ENCODE results near the gene POMZP3.
"Not testable (repeated sequence)": the region's sequence is repeated elsewhere in the genome, so short reads cannot be mapped to it uniquely, and the experiment has no call there.

POMZP3 gene

DNA sequence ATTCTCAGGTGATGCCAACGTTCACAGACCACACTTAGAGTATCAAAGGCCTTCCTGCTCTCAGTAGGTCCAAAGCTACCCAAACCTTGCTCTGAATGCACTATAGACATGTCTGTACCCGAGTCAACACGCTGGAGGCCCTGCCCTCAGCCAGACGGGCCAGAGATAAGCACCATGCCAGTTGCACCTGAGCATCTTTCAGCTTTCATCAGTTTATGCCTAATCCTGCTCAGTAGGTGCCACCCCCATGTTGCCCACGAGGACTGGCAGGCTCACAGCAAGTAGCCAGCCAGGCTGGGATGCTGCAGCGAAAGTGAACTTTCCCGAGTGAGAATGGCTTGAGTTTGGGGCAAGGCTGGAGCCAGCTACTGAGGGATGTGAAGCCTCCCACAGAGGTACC is 18.6 kb downstream of the POMZP3 start:
- H3K9me3 ChIP-seq (ENCODE audit: control insufficient read depth, low read depth, low read length); H3K27ac ChIP-seq (ENCODE audit: low read length); H3K4me3 ChIP-seq (ENCODE audit: low read length); H3K9ac ChIP-seq (ENCODE audit: low read length); H3K36me3 ChIP-seq (ENCODE audit: control insufficient read depth, low read depth, low read length); H3K4me1 ChIP-seq (ENCODE audit: control insufficient read depth, low read depth, low read length); H3K27me3 ChIP-seq (ENCODE audit: control insufficient read depth, insufficient read depth, low read length): not testable (repeated sequence)

- H3K4me1 ChIP-seq (ENCODE audit: control insufficient read depth, low read depth, low read length); H3K9me3 ChIP-seq (ENCODE audit: control insufficient read depth, low read depth, low read length); H3K36me3 ChIP-seq (ENCODE audit: control insufficient read depth, low read depth, low read length); H3K9ac ChIP-seq (ENCODE audit: low read length); H3K27me3 ChIP-seq (ENCODE audit: control insufficient read depth, insufficient read depth, low read length); H3K4me3 ChIP-seq (ENCODE audit: low read length); H3K27ac ChIP-seq (ENCODE audit: low read length): not testable (repeated sequence)
These were observed 21.1 kb downstream of the POMZP3 start for GRCh38 chr7:76606027-76606426.

DNA sequence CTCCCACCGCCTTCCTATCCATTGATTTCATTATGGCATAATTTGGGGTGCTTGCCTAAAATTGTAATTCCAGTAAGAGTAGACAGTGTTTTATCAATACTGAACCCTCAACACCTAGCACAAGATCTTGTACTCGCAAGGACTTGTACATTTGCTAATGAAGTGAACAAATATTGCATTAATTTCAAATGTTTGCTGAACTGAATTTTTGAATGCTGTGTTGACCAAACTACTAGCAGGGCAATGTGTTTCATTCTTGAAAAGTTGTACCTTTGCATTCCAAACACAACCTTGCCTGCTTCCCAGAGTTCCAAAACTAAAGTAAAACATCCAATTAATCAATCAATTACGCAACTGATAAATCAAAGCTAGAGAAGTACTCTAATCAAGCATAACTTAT is 26.4 kb downstream of the POMZP3 start:
- H3K9me3 ChIP-seq (ENCODE audit: control insufficient read depth, low read depth, low read length); H3K4me1 ChIP-seq (ENCODE audit: control insufficient read depth, low read depth, low read length); H3K9ac ChIP-seq (ENCODE audit: low read length); H3K36me3 ChIP-seq (ENCODE audit: control insufficient read depth, low read depth, low read length); H3K27ac ChIP-seq (ENCODE audit: low read length); H3K27me3 ChIP-seq (ENCODE audit: control insufficient read depth, insufficient read depth, low read length); H3K4me3 ChIP-seq (ENCODE audit: low read length): not testable (repeated sequence)

GRCh38 chr7:76600116-76600482 is 27.0 kb downstream of the POMZP3 start:
- H3K9me3 ChIP-seq (ENCODE audit: control insufficient read depth, low read depth, low read length); H3K36me3 ChIP-seq (ENCODE audit: control insufficient read depth, low read depth, low read length); H3K27me3 ChIP-seq (ENCODE audit: control insufficient read depth, insufficient read depth, low read length); H3K4me3 ChIP-seq (ENCODE audit: low read length); H3K27ac ChIP-seq (ENCODE audit: low read length); H3K4me1 ChIP-seq (ENCODE audit: control insufficient read depth, low read depth, low read length); H3K9ac ChIP-seq (ENCODE audit: low read length): not testable (repeated sequence)

GRCh38 chr7:76598590-76599264 is 28.4 kb downstream of the POMZP3 start:
- not testable (repeated sequence) for H3K9me3 ChIP-seq (ENCODE audit: control insufficient read depth, low read depth, low read length); H3K4me3 ChIP-seq (ENCODE audit: low read length); H3K4me1 ChIP-seq (ENCODE audit: control insufficient read depth, low read depth, low read length); H3K27ac ChIP-seq (ENCODE audit: low read length); H3K9ac ChIP-seq (ENCODE audit: low read length); H3K36me3 ChIP-seq (ENCODE audit: control insufficient read depth, low read depth, low read length); H3K27me3 ChIP-seq (ENCODE audit: control insufficient read depth, insufficient read depth, low read length)

GRCh38 chr7:76597288-76597687 is 29.8 kb downstream of the POMZP3 start:
- H3K4me3 ChIP-seq (ENCODE audit: low read length); H3K4me1 ChIP-seq (ENCODE audit: control insufficient read depth, low read depth, low read length); H3K27ac ChIP-seq (ENCODE audit: low read length); H3K9ac ChIP-seq (ENCODE audit: low read length); H3K36me3 ChIP-seq (ENCODE audit: control insufficient read depth, low read depth, low read length); H3K27me3 ChIP-seq (ENCODE audit: control insufficient read depth, insufficient read depth, low read length); H3K9me3 ChIP-seq (ENCODE audit: control insufficient read depth, low read depth, low read length): not testable (repeated sequence)

GRCh38 chr7:76592694-76593093 is 34.4 kb downstream of the POMZP3 start:
- H3K9ac ChIP-seq (ENCODE audit: low read length); H3K9me3 ChIP-seq (ENCODE audit: control insufficient read depth, low read depth, low read length); H3K4me3 ChIP-seq (ENCODE audit: low read length); H3K27ac ChIP-seq (ENCODE audit: low read length); H3K27me3 ChIP-seq (ENCODE audit: control insufficient read depth, insufficient read depth, low read length); H3K36me3 ChIP-seq (ENCODE audit: control insufficient read depth, low read depth, low read length); H3K4me1 ChIP-seq (ENCODE audit: control insufficient read depth, low read depth, low read length): not testable (repeated sequence)

- H3K27me3 ChIP-seq (ENCODE audit: control insufficient read depth, insufficient read depth, low read length); H3K9ac ChIP-seq (ENCODE audit: low read length); H3K36me3 ChIP-seq (ENCODE audit: control insufficient read depth, low read depth, low read length); H3K9me3 ChIP-seq (ENCODE audit: control insufficient read depth, low read depth, low read length); H3K4me1 ChIP-seq (ENCODE audit: control insufficient read depth, low read depth, low read length); H3K4me3 ChIP-seq (ENCODE audit: low read length); H3K27ac ChIP-seq (ENCODE audit: low read length): not testable (repeated sequence)
These were observed 35.3 kb downstream of the POMZP3 start for GRCh38 chr7:76591602-76592304.

GRCh38 chr7:76591033-76591432 is 36.0 kb downstream of the POMZP3 start:
- not testable (repeated sequence) for H3K9me3 ChIP-seq (ENCODE audit: control insufficient read depth, low read depth, low read length); H3K27me3 ChIP-seq (ENCODE audit: control insufficient read depth, insufficient read depth, low read length); H3K4me1 ChIP-seq (ENCODE audit: control insufficient read depth, low read depth, low read length); H3K9ac ChIP-seq (ENCODE audit: low read length); H3K27ac ChIP-seq (ENCODE audit: low read length); H3K4me3 ChIP-seq (ENCODE audit: low read length); H3K36me3 ChIP-seq (ENCODE audit: control insufficient read depth, low read depth, low read length)

- H3K36me3 ChIP-seq (ENCODE audit: control insufficient read depth, low read depth, low read length); H3K9me3 ChIP-seq (ENCODE audit: control insufficient read depth, low read depth, low read length); H3K4me1 ChIP-seq (ENCODE audit: control insufficient read depth, low read depth, low read length); H3K27ac ChIP-seq (ENCODE audit: low read length); H3K27me3 ChIP-seq (ENCODE audit: control insufficient read depth, insufficient read depth, low read length); H3K4me3 ChIP-seq (ENCODE audit: low read length); H3K9ac ChIP-seq (ENCODE audit: low read length): not testable (repeated sequence)
These were observed 38.5 kb downstream of the POMZP3 start for GRCh38 chr7:76588586-76588985.

- not testable (repeated sequence) for H3K9me3 ChIP-seq (ENCODE audit: control insufficient read depth, low read depth, low read length); H3K27me3 ChIP-seq (ENCODE audit: control insufficient read depth, insufficient read depth, low read length); H3K9ac ChIP-seq (ENCODE audit: low read length); H3K27ac ChIP-seq (ENCODE audit: low read length); H3K4me3 ChIP-seq (ENCODE audit: low read length); H3K4me1 ChIP-seq (ENCODE audit: control insufficient read depth, low read depth, low read length); H3K36me3 ChIP-seq (ENCODE audit: control insufficient read depth, low read depth, low read length)
These were observed 40.3 kb downstream of the POMZP3 start for GRCh38 chr7:76586585-76587315.
